ENCODE results near the gene ANGPTL5.

- TF ChIP-seq CTCF (conservative IDR thresholded peaks at IDR 0.05; ENCODE audit: low read depth in 2 of 2) (no peak), EZH2phosphoT487 (IDR thresholded peaks at IDR 0.05; ENCODE audit: unreplicated experiment) (no peak)
These were observed 39.0 kb upstream of the ANGPTL5 start for GRCh38 chr11:101955278-101955677.

All from GM23338 (cell line).